HG03135 (cell line): ENCODE data around the gene STARD3.

Experiments used
- ATAC-seq: cut with Tn5 transposase; IDR thresholded peaks from one replicate; pipeline ENCODE4 v1.9.1; 2021; ENCODE audit warnings: mild to moderate bottlenecking, moderate library complexity; ENCODE audit not compliant: unreplicated experiment

Gene STARD3

GRCh38 chr17:39658346-39658745 is 21.4 kb downstream of the STARD3 start:
- no peak for ATAC-seq

- no peak for ATAC-seq
Observed at GRCh38 chr17:39658760-39659159, 21.8 kb downstream of the STARD3 start.

- no peak for ATAC-seq
Observed at GRCh38 chr17:39659279-39660010, 22.5 kb downstream of the STARD3 start.

- ATAC-seq, result no peak
Observed at GRCh38 chr17:39660011-39660360, 23.0 kb downstream of the STARD3 start.

- no peak for ATAC-seq
Observed at GRCh38 chr17:39660397-39661385, 23.7 kb downstream of the STARD3 start.

- no peak for ATAC-seq
Observed at GRCh38 chr17:39661744-39662541, 25.0 kb downstream of the STARD3 start.

GRCh38 chr17:39662551-39663339 is 25.8 kb downstream of the STARD3 start:
- no peak for ATAC-seq

GRCh38 chr17:39663340-39663687 is 26.4 kb downstream of the STARD3 start:
- no peak for ATAC-seq

GRCh38 chr17:39663688-39664580 is 27.0 kb downstream of the STARD3 start:
- ATAC-seq, result no peak

- ATAC-seq, result no peak
Observed at GRCh38 chr17:39664581-39665561, 27.9 kb downstream of the STARD3 start, which contains the start of gene TCAP. Gene TCAP, plus strand, starts transcription at chr17:39665349. Its CDS starts 11 bp downstream, at chr17:39665360.

GRCh38 chr17:39665642-39666224 is 28.8 kb downstream of the STARD3 start:
- no peak for ATAC-seq

- no peak for ATAC-seq
Observed at GRCh38 chr17:39666231-39666600, 29.3 kb downstream of the STARD3 start.

GRCh38 chr17:39666601-39667261 is 29.8 kb downstream of the STARD3 start:
- ATAC-seq, result no peak

GRCh38 chr17:39667262-39667944 is 30.5 kb downstream of the STARD3 start:
- no peak for ATAC-seq

GRCh38 chr17:39667945-39668924 is 31.3 kb downstream of the STARD3 start, which contains the start of gene PNMT:
Gene PNMT, plus strand, starts transcription at chr17:39668453. Its CDS starts 23 bp downstream, at chr17:39668476.
- no peak for ATAC-seq
